ENCODE results near the gene SPHKAP.
A peak's percentile ranks its signal among the peaks of the same experiment; 100 is the strongest.
"Not testable (repeated sequence)": the region's sequence is repeated elsewhere in the genome, so short reads cannot be mapped to it uniquely, and the experiment has no call there.

SPHKAP gene

DNA sequence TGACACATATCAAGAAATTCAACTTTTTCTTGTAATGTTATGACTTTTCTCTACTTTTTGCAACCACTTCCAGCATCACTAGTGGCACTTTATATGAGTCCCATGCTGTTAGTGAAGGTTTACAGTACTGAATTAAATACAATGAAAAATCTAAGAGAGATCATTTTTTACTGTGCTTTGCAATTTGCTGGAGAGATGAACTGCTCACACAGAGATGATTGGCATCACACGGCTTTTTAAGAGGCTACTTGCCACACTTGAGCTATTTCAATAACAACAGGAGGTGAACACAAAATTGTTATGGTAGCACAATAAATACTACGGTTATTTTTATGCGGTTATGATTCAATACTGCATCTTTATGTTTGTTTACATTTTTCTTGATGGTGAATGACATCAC lies 221.2 kb downstream of the SPHKAP start:
- no peak for DNase-seq (ENCODE audit: low read depth in 1 of 2, low spot score in 1 of 2)
- in situ Hi-C loops (cut with HindIII; ENCODE audit: low pct_unique_long_range_greater_than_20kb, low sequenced_read_pairs) = no loop called here
- TF ChIP-seq JUND (IDR thresholded peaks at IDR 0.05; ENCODE audit: low read depth) = no peak

GRCh38 chr2:227942965-227943364 lies 238.5 kb downstream of the SPHKAP start:
- TF ChIP-seq JUND (IDR thresholded peaks at IDR 0.05; ENCODE audit: low read depth) = no peak
- DNase-seq (ENCODE audit: low read depth in 1 of 2, low spot score in 1 of 2) = no peak
- in situ Hi-C loops (cut with HindIII; ENCODE audit: low pct_unique_long_range_greater_than_20kb, low sequenced_read_pairs) = no loop called here

DNA sequence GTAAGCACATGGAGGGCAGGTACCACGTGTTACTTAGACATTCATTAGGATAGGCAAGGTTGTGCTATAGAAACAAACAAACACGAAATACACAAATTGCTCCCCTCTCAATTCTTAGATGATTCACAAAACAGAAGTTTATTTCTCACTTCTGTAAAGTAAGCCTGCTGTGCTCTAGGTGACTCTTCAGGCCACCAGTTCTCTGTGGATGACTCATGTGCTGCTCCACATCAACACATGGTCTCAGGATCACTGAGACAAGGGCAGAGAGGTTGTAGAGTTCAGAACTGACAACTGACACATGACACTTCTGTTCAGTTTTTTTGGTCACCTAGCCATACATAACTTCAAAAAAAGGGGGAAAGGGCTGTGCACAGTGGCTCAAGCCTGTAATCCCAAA lies 239.5 kb downstream of the SPHKAP start:
- in situ Hi-C loops (cut with HindIII; ENCODE audit: low pct_unique_long_range_greater_than_20kb, low sequenced_read_pairs) = no loop called here
- no peak for TF ChIP-seq JUND (IDR thresholded peaks at IDR 0.05; ENCODE audit: low read depth)

DNA sequence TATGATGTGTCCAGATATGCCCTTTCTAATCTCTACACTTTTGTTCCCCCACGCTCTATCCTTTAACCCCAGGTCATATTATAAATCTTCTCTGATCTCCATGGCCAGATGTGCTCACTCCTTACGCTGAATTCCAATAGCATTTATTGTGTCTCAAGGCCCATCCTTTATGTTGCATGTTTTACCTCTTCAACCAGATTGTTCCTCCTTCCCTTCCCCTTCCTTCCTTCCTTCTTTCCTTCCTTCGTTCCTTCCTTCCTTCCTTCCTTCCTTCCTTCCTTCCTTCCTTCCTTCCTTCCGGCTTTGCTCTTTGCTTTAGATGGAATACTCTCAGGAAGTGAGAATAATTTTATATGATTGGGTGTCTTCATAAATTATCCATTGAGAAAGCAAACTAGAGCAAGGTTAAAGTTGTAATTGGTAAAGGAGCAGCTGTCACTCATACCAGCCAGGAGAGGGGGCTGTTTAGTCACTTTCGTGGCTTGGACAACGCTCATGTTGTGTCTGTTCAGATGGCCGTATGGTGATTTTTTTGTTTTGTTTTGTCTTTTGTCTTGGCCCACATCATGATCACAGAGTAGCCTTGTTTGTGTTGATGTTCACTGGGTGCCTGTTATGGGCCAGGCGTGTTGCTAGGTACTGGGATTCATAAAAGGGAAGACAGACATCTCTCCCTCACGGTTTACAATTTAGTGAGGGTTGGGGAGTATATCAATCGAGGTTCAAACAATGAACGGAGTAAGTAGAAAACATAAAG lies 242.0 kb downstream of the SPHKAP start:
- peak; percentile 5 to 67 for DNase-seq (ENCODE audit: low read depth in 1 of 2, low spot score in 1 of 2)
- in situ Hi-C loops (cut with HindIII; ENCODE audit: low pct_unique_long_range_greater_than_20kb, low sequenced_read_pairs) = no loop called here
- no peak for TF ChIP-seq JUND (IDR thresholded peaks at IDR 0.05; ENCODE audit: low read depth)

More for the DNA sequence above, 239.5 kb downstream of the SPHKAP start:
- DNase-seq (ENCODE audit: low read depth in 1 of 2, low spot score in 1 of 2) = no peak

- in situ Hi-C loops (cut with HindIII; ENCODE audit: low pct_unique_long_range_greater_than_20kb, low sequenced_read_pairs); DNase-seq (ENCODE audit: low read depth in 1 of 2, low spot score in 1 of 2): not testable (repeated sequence)
Observed at GRCh38 chr2:227936249-227936648, 245.2 kb downstream of the SPHKAP start.

GRCh38 chr2:227933884-227934283 lies 247.6 kb downstream of the SPHKAP start:
- TF ChIP-seq JUND (IDR thresholded peaks at IDR 0.05; ENCODE audit: low read depth) = no peak
- in situ Hi-C loops (cut with HindIII; ENCODE audit: low pct_unique_long_range_greater_than_20kb, low sequenced_read_pairs) = no loop called here
- DNase-seq (ENCODE audit: low read depth in 1 of 2, low spot score in 1 of 2) = no peak

GRCh38 chr2:227932403-227932802 lies 249.1 kb downstream of the SPHKAP start:
- in situ Hi-C loops (cut with HindIII; ENCODE audit: low pct_unique_long_range_greater_than_20kb, low sequenced_read_pairs) = no loop called here
- DNase-seq (ENCODE audit: low read depth in 1 of 2, low spot score in 1 of 2) = no peak
- TF ChIP-seq JUND (IDR thresholded peaks at IDR 0.05; ENCODE audit: low read depth) = no peak

GRCh38 chr2:227932001-227932400 lies 249.5 kb downstream of the SPHKAP start:
- TF ChIP-seq JUND (IDR thresholded peaks at IDR 0.05; ENCODE audit: low read depth) = no peak
- no peak for DNase-seq (ENCODE audit: low read depth in 1 of 2, low spot score in 1 of 2)
- in situ Hi-C loops (cut with HindIII; ENCODE audit: low pct_unique_long_range_greater_than_20kb, low sequenced_read_pairs) = no loop called here
